Activated CD8-positive, alpha-beta memory T cell treated with anti-CD3 and anti-CD28 coated beads, Interleukin-2, amount 50 U/mL, for 24 hours (primary cell): ENCODE measurements around the gene SLC25A31.

Source experiments
- DNase-seq: peaks from one replicate; pipeline ENCODE4 v3.0.0-alpha.2; 2020; ENCODE audit errors: extremely low read depth

Gene SLC25A31

DNA sequence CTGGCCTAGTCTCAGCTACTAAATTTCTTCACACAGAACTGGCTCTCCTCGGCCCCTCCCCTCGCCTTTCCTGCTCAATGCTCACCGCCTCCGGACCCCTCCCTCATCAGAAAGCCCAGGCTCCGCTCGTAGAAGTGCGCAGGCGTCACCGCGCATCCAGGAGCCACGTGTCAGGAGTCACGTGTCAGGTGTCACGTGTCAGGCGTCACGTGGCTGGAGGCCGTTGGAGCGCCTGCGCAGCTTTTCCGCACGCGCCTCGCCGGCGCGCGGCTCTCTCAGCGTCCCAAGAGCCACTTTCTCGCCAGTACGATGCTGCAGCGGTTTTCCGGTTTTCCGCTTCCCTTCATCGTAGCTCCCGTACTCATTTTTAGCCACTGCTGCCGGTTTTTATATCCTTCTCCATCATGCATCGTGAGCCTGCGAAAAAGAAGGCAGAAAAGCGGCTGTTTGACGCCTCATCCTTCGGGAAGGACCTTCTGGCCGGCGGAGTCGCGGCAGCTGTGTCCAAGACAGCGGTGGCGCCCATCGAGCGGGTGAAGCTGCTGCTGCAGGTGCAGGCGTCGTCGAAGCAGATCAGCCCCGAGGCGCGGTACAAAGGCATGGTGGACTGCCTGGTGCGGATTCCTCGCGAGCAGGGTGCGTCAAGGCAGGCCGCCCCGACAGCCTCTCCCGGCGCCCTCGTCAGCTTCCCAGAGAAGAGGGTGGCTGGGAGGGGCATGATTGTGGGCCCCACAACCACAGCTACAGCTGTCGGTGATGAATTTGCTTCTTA is at the start of gene SLC25A31:
TSS of gene SLC25A31 (plus strand) at position 259 of the 772 bp plus-strand sequence. CDS start at position 405, 146 bp downstream.
- DNase-seq: no peak

- no peak for DNase-seq
Observed at GRCh38 chr4:127685292-127685691, 44.9 kb upstream of the SLC25A31 start.

DNA sequence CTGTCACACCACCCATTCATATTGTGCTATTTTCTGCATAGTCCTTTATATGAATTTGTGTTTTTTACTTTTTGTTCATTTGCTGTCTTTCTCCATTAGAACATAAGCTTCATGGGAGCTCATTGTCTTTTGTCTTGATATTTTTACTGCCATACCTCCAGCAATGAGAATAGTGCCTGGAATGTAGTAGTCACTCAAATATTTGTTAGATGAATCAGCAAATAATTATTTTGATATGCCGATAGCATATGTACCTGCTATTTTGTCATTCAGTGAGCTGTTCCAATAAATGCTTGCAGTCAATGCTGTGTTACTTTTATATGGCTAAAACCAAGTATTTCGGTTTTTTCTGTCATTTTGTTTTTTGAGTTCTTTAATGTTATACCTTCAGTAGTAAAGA is 43.5 kb upstream of the SLC25A31 start:
- no peak for DNase-seq

GRCh38 chr4:127687580-127687979 is 42.6 kb upstream of the SLC25A31 start:
- DNase-seq: no peak

DNA sequence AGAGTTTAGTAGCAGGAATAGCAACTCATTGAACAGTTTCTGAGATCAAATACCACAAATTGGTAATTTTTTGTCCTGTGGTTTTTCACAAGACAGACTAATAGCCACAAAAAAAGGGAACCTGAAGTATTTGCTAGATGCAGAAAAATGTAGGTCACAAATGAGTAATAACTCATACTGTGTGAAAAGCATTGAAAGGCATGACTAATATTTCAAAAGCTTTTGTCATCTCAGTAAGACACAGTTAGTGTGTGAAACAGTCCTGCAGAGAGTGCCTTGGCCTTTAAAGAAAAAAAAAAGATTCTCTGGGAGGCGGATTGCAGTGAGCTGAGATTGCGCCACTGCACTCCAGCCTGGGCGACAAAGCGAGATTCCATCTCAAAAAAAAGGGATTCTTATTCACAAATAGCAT is 31.4 kb upstream of the SLC25A31 start:
- no peak for DNase-seq

DNA sequence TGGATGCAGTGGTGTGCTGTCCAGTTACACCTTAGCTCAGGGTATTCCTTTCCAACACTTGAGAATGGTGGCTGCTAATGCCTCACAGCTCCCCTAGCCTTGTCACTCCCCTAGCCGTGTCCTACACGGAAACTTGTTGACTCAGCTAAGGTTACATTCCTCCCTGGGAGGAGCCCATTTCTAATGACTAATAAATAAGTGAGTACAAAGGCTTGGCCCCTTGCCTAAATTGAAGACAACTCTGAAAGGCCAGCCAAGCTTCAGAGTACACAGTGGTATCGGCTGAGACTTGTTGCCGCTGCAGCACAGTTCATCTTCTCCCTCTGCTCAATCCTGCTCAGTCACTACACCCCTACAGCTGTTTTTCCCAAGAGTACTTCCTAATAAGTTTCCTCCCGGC is 21.2 kb upstream of the SLC25A31 start:
- no peak for DNase-seq

GRCh38 chr4:127709456-127709855 is 20.7 kb upstream of the SLC25A31 start:
- no peak for DNase-seq

- no peak for DNase-seq
Observed at GRCh38 chr4:127731406-127731805, 1.2 kb downstream of the SLC25A31 start.

- no peak for DNase-seq
Observed at GRCh38 chr4:127732623-127733328, 2.6 kb downstream of the SLC25A31 start.

DNA sequence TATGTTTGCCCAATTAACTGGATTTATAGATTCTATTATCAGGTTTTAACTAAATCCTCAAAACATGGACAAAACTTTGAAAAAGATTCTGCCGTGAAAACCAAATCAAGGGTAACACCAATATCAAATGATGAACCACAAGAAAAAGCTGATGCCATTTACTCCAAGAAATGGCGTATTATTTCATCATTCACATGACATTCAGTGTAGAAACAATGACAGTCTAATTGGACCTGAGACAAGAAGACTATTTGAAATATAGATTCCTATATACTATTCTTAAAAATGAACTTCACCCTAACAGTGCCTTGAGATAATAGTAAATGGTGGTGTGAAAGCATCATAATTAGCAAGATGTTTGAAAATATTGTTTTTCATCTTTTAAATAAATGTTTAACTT is 4.8 kb downstream of the SLC25A31 start:
- no peak for DNase-seq

GRCh38 chr4:127737295-127737694 is 7.1 kb downstream of the SLC25A31 start:
- DNase-seq: no peak

DNA sequence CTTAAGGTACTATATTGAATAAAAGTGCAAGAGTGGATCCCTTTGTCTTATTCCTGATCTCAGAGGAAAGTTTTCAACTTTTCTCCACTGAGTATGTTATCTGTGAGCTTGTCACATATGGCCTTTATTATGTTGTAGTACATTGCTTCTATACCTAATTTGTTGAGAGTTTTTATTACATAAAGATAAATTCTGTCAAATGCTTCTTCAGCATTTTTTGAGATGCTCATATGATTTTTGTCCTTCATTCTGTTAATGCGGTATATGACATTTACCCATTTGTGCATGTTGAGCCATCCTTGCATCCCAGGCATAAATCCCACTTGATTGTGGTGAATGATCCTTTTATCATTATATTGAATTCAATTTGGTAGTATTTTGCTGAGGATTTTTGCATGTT is 11.0 kb downstream of the SLC25A31 start:
- no peak for DNase-seq

DNA sequence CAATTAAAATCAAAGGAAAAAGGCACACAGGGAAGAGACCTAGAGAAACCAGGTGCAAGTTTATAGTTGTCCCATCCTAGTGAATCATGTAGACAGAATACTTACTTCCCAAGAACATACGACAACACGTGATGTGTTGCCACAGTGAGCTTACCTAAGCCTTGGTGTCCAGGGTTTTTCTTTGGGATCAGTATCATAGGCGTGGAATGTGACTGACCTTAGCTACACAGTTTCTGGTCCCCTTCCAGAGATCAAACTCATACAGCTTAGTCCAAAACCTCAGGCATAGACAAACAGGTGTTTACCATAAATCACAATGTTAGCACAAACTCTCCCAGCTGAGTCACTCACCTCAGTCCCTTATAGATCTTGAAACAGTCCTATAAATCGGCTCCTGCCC is 17.7 kb downstream of the SLC25A31 start:
- no peak for DNase-seq

DNA sequence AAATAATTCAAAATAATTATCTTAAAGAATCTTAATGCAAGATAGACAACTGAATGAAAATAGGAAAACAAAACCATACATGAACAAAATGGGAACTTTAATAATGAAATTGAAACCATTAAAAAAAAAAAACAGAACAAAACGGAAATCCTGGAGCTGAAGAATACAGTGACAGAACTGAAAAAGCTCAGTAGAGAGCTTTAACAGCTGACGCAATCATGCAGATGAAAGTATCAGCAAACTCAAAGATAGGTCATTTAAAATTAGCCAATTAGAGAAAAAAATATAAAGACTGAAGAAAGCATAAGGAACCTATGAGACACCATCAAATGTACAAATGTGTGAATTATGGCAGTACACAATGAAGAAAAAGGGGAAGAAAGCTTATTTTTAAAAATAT is 18.8 kb downstream of the SLC25A31 start:
- no peak for DNase-seq

DNA sequence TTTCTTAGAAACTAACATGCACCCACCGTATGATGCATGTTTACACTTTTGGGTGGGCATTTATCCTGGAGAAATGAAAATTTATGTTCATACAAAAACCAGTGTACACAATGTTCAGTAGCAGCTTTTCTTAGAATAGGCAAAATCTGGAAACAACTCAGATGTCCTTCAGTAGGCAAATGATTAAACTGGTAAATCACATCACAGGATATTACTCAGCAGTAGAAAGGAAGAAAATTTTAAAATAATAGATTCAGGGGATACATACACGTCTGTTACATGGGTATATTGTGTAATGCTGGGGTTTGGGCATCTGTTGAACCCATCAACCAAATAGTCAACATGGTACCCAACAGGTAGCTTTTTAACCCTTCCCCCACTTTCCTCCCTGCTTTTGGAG is 26.7 kb downstream of the SLC25A31 start:
- no peak for DNase-seq

GRCh38 chr4:127759228-127759820 is 29.1 kb downstream of the SLC25A31 start:
- no peak for DNase-seq

- DNase-seq: no peak
Observed at GRCh38 chr4:127759893-127760292, 29.7 kb downstream of the SLC25A31 start.

GRCh38 chr4:127771535-127772275 is 41.5 kb downstream of the SLC25A31 start:
- DNase-seq: no peak

GRCh38 chr4:127772769-127773671 is 42.8 kb downstream of the SLC25A31 start:
- no peak for DNase-seq

- DNase-seq: no peak
Observed at GRCh38 chr4:127775843-127776242, 45.6 kb downstream of the SLC25A31 start.

DNA sequence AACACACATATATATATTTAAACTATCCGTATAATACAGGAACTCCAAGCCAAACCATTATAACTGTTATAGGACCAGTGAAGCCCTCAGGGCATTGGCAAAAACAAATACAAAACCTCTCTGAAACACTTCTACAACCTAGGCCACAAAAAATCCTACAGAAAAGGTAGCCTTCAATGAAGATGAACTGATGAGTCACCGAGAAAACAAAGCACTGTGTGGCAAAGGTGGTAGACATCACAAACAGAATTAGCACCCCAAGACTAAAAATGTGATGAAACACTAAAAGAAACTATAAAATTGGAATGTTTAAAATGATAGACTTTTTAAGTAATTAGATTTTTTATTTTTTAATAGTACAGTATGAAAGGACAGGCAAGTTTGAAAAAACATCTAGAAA is 46.4 kb downstream of the SLC25A31 start:
- no peak for DNase-seq
